SU-DHL-6 (cell line): ENCODE results near the gene TEKTIP1.

Experiments used
- H2AFZ ChIP-seq: fragments of 200-600 bp; sonication (generic); 2 replicates; pipeline ENCODE4 v1.6.1; 2014; ENCODE audit warnings: low read depth, mild to moderate bottlenecking, moderate library complexity, mixed read lengths, antibody characterized with exemption, low read length; ENCODE audit not compliant: severe bottlenecking
- H3F3A ChIP-seq: fragments of 200-600 bp; shearing (Covaris generic); 2 replicates; pipeline ENCODE4 v1.6.0; 2016; ENCODE audit warnings: antibody characterized with exemption, mild to moderate bottlenecking; ENCODE audit not compliant: insufficient read depth
- H3K27ac ChIP-seq: fragments of 200-600 bp; sonication (generic); 2 replicates; pipeline ENCODE4 v1.5.1; 2016; ENCODE audit warnings: low read depth, mild to moderate bottlenecking, low read length, moderate library complexity, mixed read lengths
- H3K27me3 ChIP-seq: fragments of 200-600 bp; sonication (generic), shearing (Covaris generic); 2 replicates; pipeline ENCODE4 v1.6.0; 2014; ENCODE audit warnings: mild to moderate bottlenecking, low read length
- H3K36me3 ChIP-seq: fragments of 200-600 bp; sonication (generic); 2 replicates; pipeline ENCODE4 v1.6.1; 2014; ENCODE audit warnings: mild to moderate bottlenecking, low read length, mixed read lengths
- H3K4me2 ChIP-seq: fragments of 300-600, 200-600 bp; shearing (Covaris generic), sonication (generic); 2 replicates; pipeline ENCODE4 v1.6.0; 2014; ENCODE audit warnings: low read length, low read depth, mild to moderate bottlenecking; ENCODE audit not compliant: poor library complexity, severe bottlenecking
- H3K4me3 ChIP-seq: fragments of 200-600 bp; sonication (generic); 2 replicates; pipeline ENCODE4 v1.5.1; 2014; ENCODE audit warnings: antibody characterized with exemption, low read length, mild to moderate bottlenecking, mixed read lengths; ENCODE audit not compliant: insufficient read depth, poor library complexity, severe bottlenecking
- H3K79me2 ChIP-seq: fragments of 200-600 bp; sonication (generic); 2 replicates; pipeline ENCODE4 v1.6.1; 2014; ENCODE audit warnings: mild to moderate bottlenecking, low read length, moderate library complexity; ENCODE audit not compliant: insufficient read depth
- H3K9ac ChIP-seq: fragments of 200-600 bp; sonication (generic); 2 replicates; pipeline ENCODE4 v1.7.0; 2014; ENCODE audit warnings: mild to moderate bottlenecking, low read length
- H3K9me2 ChIP-seq: fragments of 200-600 bp; sonication (generic); replicated peaks from 2 replicates; pipeline ENCODE4 v1.6.1; 2014; ENCODE audit warnings: low read length; ENCODE audit not compliant: insufficient read depth
- H3K9me3 ChIP-seq: fragments of 200-600 bp; sonication (generic); 2 replicates; pipeline ENCODE4 v1.6.1; 2014; ENCODE audit warnings: low read length, mixed read lengths; ENCODE audit not compliant: insufficient read depth
- H4K20me1 ChIP-seq: fragments of 200-600 bp; sonication (generic); 2 replicates; pipeline ENCODE4 v1.6.1; 2014; ENCODE audit warnings: low read depth, mild to moderate bottlenecking, antibody characterized with exemption, low read length, moderate library complexity, mixed read lengths
- EZH2phosphoT487 ChIP-seq: fragments of 200-600 bp; sonication (generic), shearing (Covaris generic); conservative IDR thresholded peaks from 2 replicates; pipeline ENCODE4 v1.6.1; 2018; ENCODE audit warnings: mild to moderate bottlenecking, antibody characterized with exemption, low read length, moderate library complexity, mixed read lengths
- TF ChIP-seq, protein P1 (sequence below): fragments of 200-600 bp; sonication (generic); IDR thresholded peaks from one replicate; pipeline ENCODE4 v1.5.1; 2017; ENCODE audit warnings: antibody characterized with exemption, mild to moderate bottlenecking, low read length, moderate library complexity; ENCODE audit not compliant: insufficient read depth, poor library complexity, severe bottlenecking

The TEKTIP1 gene

DNA sequence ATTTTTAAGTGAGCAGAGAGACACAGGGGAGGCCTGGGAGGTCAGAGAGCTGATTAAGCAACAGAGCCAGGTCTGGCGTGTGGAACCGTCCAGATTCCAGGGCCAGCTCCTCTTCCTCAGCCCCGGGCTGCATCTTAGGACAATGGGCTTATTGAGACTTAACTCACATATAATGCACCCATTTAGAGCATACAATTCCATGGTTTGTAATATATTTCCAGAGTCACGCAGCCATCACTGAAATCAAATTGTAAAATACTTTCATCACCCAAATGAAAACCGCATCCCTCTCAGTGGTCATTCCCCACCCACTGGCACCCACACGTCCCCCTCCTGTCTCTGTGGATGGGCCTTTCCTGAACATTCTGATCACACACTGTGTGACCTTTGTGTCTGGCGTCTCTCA, 31.6 kb downstream of the TEKTIP1 start:
- Histone ChIP-seq H3K9me3 (no peaks in the 10 kb centered on the region), H3K79me2 (no peaks in the 10 kb centered on the region), H3K27ac (no peak overlapping the region), H3F3A (no peaks in the 10 kb centered on the region), H3K4me3 (no peak overlapping the region), H3K4me2 (no peak overlapping the region), H3K9me2 (no peaks in the 10 kb centered on the region), H3K9ac (no peak overlapping the region), H3K36me3 (no peaks in the 10 kb centered on the region), H3K27me3 (no peaks in the 10 kb centered on the region), H2AFZ (no peak overlapping the region), H4K20me1 (no peaks in the 10 kb centered on the region)
- TF ChIP-seq EZH2phosphoT487, result no peak
- TF ChIP-seq, protein P1, sequence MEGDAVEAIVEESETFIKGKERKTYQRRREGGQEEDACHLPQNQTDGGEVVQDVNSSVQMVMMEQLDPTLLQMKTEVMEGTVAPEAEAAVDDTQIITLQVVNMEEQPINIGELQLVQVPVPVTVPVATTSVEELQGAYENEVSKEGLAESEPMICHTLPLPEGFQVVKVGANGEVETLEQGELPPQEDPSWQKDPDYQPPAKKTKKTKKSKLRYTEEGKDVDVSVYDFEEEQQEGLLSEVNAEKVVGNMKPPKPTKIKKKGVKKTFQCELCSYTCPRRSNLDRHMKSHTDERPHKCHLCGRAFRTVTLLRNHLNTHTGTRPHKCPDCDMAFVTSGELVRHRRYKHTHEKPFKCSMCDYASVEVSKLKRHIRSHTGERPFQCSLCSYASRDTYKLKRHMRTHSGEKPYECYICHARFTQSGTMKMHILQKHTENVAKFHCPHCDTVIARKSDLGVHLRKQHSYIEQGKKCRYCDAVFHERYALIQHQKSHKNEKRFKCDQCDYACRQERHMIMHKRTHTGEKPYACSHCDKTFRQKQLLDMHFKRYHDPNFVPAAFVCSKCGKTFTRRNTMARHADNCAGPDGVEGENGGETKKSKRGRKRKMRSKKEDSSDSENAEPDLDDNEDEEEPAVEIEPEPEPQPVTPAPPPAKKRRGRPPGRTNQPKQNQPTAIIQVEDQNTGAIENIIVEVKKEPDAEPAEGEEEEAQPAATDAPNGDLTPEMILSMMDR, result no peak

DNA sequence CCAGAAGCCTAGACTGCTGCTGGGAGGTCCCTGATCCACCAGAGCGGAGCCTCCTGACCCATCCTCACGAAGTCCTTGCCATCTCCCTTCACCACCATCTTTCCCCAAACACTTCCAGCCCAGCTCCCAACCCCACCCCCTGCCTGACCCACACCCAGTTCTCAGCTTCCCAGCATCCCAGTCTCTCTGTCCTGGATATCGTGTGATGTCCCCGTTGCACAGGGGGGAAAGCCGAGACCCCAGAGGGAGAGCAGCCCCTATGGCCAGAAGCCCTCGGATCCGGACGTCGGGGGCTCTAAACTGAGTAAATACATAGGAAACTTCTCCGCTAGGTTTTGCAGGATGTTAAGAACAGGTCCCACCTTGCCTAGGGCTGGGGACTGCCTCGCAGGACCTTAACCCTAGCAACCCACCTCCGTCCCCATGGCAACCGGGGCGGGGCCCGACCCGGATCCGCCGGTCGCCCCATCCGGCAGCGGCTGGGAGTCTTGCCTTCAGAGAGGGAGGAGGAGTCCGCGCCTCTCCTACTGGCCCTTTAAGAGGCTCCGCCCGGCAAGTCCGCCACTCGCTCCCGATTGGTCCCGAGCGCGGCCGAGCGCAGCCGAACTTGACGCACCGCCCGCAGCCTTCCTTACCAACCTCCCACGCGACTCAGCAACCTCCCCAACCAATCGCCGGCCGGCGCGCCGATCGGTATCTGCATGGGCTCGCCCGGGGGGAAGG, 33.3 kb downstream of the TEKTIP1 start:
- no peaks in the 10 kb centered on the region for H3K36me3 ChIP-seq
- no peaks in the 10 kb centered on the region for H4K20me1 ChIP-seq
- H3F3A ChIP-seq, result no peaks in the 10 kb centered on the region
- no peaks in the 10 kb centered on the region for H3K27me3 ChIP-seq
- no peak for TF ChIP-seq EZH2phosphoT487
- TF ChIP-seq, protein P1, result no peak
- peak overlapping the region; percentile 83 for H3K4me2 ChIP-seq
- no peaks in the 10 kb centered on the region for H3K9me2 ChIP-seq
- H3K9ac ChIP-seq, result peak overlapping the region; percentile 45
- H3K79me2 ChIP-seq, result no peaks in the 10 kb centered on the region
- no peak overlapping the region for H3K27ac ChIP-seq
- no peaks in the 10 kb centered on the region for H3K9me3 ChIP-seq
- H3K4me3 ChIP-seq, result peak overlapping the region; percentile 50
- H2AFZ ChIP-seq, result peak overlapping the region; percentile 71

DNA sequence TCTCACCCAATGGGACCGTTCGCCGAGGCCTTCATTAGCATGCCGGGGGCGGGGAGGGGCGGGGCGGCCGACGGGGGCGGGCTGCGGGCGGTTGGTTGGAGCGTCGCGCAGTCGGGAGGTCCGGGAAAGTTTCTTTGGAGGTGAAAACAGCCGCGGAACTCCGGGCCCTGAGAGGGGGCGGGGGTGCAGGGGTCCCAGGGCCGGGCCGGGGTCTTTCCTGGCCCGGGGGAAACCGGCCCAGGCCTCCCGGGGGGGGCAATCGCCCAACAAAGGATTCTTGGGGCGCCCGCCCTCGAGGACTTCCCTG, 33.8 kb downstream of the TEKTIP1 start, which contains the start of gene HMG20B:
HMG20B (plus strand) TSS at position 90 of the 307 bp plus-strand sequence. CDS start 366 bp downstream, outside the sequence.
- H3K4me2 ChIP-seq, result peak within 1 kb of the TSS; percentile 89
- peak within 1 kb of the TSS; percentile 79 for H3K9ac ChIP-seq
- H3K27me3 ChIP-seq, result no peaks in the 10 kb centered on the region
- no peaks in the 10 kb centered on the region for H3F3A ChIP-seq
- TF ChIP-seq, protein P1, result no peak
- TF ChIP-seq EZH2phosphoT487, result no peak
- H3K79me2 ChIP-seq, result no peaks in the 10 kb centered on the region
- peak within 1 kb of the TSS; percentile 78 for H3K4me3 ChIP-seq
- H3K9me2 ChIP-seq, result no peaks in the 10 kb centered on the region
- no peaks in the 10 kb centered on the region for H3K36me3 ChIP-seq
- H3K9me3 ChIP-seq, result no peaks in the 10 kb centered on the region
- H4K20me1 ChIP-seq, result no peaks in the 10 kb centered on the region
- H3K27ac ChIP-seq, result no peak within 1 kb of the TSS; the same call in 1 of the 2 replicates
- peak within 1 kb of the TSS; percentile 71 for H2AFZ ChIP-seq
